ENCODE data around the gene MACC1.

Gene MACC1

GRCh38 chr7:20219062-20219445 lies 1.9 kb upstream of the MACC1 start:
- H3K4me3 ChIP-seq (ENCODE audit: severe bottlenecking): no peak overlapping the region
- no peaks in the 10 kb centered on the region for H3K36me3 ChIP-seq (ENCODE audit: low read depth)
- no peak for ATAC-seq (ENCODE audit: low read depth)
- peaks cover 49% of the 10 kb centered on the region for H3K4me1 ChIP-seq (ENCODE audit: insufficient read depth, poor library complexity, severe bottlenecking)
- TF ChIP-seq CTCF (IDR thresholded peaks at IDR 0.05; ENCODE audit: poor library complexity, severe bottlenecking): no peak
- no peak overlapping the region for H3K27ac ChIP-seq (ENCODE audit: poor library complexity, severe bottlenecking)
- no peak for DNase-seq (ENCODE audit: low spot score)
- no peaks in the 10 kb centered on the region for H3K9me3 ChIP-seq (ENCODE audit: severe bottlenecking)
- H3K27me3 ChIP-seq (ENCODE audit: insufficient read depth, poor library complexity, severe bottlenecking): no peaks in the 10 kb centered on the region

- no peak for TF ChIP-seq CTCF (IDR thresholded peaks at IDR 0.05; ENCODE audit: poor library complexity, severe bottlenecking)
- no peaks in the 10 kb centered on the region for H3K36me3 ChIP-seq (ENCODE audit: low read depth)
- H3K4me3 ChIP-seq (ENCODE audit: severe bottlenecking): no peak overlapping the region
- ATAC-seq (ENCODE audit: low read depth): no peak
- H3K27ac ChIP-seq (ENCODE audit: poor library complexity, severe bottlenecking): peak overlapping the region; percentile 40
- peaks cover 49% of the 10 kb centered on the region for H3K4me1 ChIP-seq (ENCODE audit: insufficient read depth, poor library complexity, severe bottlenecking)
- no peak for DNase-seq (ENCODE audit: low spot score)
- no peaks in the 10 kb centered on the region for H3K9me3 ChIP-seq (ENCODE audit: severe bottlenecking)
- H3K27me3 ChIP-seq (ENCODE audit: insufficient read depth, poor library complexity, severe bottlenecking): no peaks in the 10 kb centered on the region
Measured at GRCh38 chr7:20218279-20218678, 1.1 kb upstream of the MACC1 start.

GRCh38 chr7:20216406-20217036 lies 663 bp downstream of the MACC1 start:
- H3K9me3 ChIP-seq (ENCODE audit: severe bottlenecking): no peaks in the 10 kb centered on the region
- ATAC-seq (ENCODE audit: low read depth) (no peak), DNase-seq (ENCODE audit: low spot score) (no peak)
- H3K27me3 ChIP-seq (ENCODE audit: insufficient read depth, poor library complexity, severe bottlenecking): no peaks in the 10 kb centered on the region
- peaks cover 47% of the 10 kb centered on the region for H3K4me1 ChIP-seq (ENCODE audit: insufficient read depth, poor library complexity, severe bottlenecking)
- TF ChIP-seq CTCF (IDR thresholded peaks at IDR 0.05; ENCODE audit: poor library complexity, severe bottlenecking): no peak
- H3K27ac ChIP-seq (ENCODE audit: poor library complexity, severe bottlenecking): peak overlapping the region; percentile 40
- H3K4me3 ChIP-seq (ENCODE audit: severe bottlenecking): no peak overlapping the region
- H3K36me3 ChIP-seq (ENCODE audit: low read depth): no peaks in the 10 kb centered on the region

GRCh38 chr7:20214921-20215669 lies 2.1 kb downstream of the MACC1 start:
- ATAC-seq (ENCODE audit: low read depth) (no peak), DNase-seq (ENCODE audit: low spot score) (no peak)
- Histone ChIP-seq H3K9me3 (ENCODE audit: severe bottlenecking) (no peaks in the 10 kb centered on the region), H3K36me3 (ENCODE audit: low read depth) (no peaks in the 10 kb centered on the region), H3K27me3 (ENCODE audit: insufficient read depth, poor library complexity, severe bottlenecking) (no peaks in the 10 kb centered on the region), H3K27ac (ENCODE audit: poor library complexity, severe bottlenecking) (no peak overlapping the region), H3K4me1 (ENCODE audit: insufficient read depth, poor library complexity, severe bottlenecking) (peaks cover 36% of the 10 kb centered on the region), H3K4me3 (ENCODE audit: severe bottlenecking) (no peak overlapping the region)
- TF ChIP-seq CTCF (IDR thresholded peaks at IDR 0.05; ENCODE audit: poor library complexity, severe bottlenecking): no peak

GRCh38 chr7:20214132-20214531 lies 3.1 kb downstream of the MACC1 start:
- Histone ChIP-seq H3K9me3 (ENCODE audit: severe bottlenecking) (no peaks in the 10 kb centered on the region), H3K4me1 (ENCODE audit: insufficient read depth, poor library complexity, severe bottlenecking) (peaks cover 27% of the 10 kb centered on the region), H3K36me3 (ENCODE audit: low read depth) (no peaks in the 10 kb centered on the region), H3K27me3 (ENCODE audit: insufficient read depth, poor library complexity, severe bottlenecking) (no peaks in the 10 kb centered on the region), H3K27ac (ENCODE audit: poor library complexity, severe bottlenecking) (no peak overlapping the region), H3K4me3 (ENCODE audit: severe bottlenecking) (no peak overlapping the region)
- TF ChIP-seq CTCF (IDR thresholded peaks at IDR 0.05; ENCODE audit: poor library complexity, severe bottlenecking): no peak
- ATAC-seq (ENCODE audit: low read depth) (no peak), DNase-seq (ENCODE audit: low spot score) (no peak)

Measured in RWPE2 (cell line).